NB4 (cell line): ENCODE measurements around the gene COPS6.

Source experiments
- DNase-seq: peaks from one replicate; pipeline ENCODE4 v3.0.0; 2010; ENCODE audit warnings: low read depth
- H3K4me3 ChIP-seq: one replicate; pipeline ENCODE4 v1.5.1; 2011; ENCODE audit warnings: mild to moderate bottlenecking, low read depth, low read length, moderate library complexity
- CTCF ChIP-seq: IDR thresholded peaks from one replicate; pipeline ENCODE4 v1.5.1; 2012; ENCODE audit warnings: low read depth, low read length
- MAX ChIP-seq: IDR thresholded peaks from 2 replicates; pipeline ENCODE4 v1.6.1; 2011; ENCODE audit warnings: low read depth, low read length
- MYC ChIP-seq: IDR thresholded peaks from 2 replicates; pipeline ENCODE4 v1.6.1; 2011; ENCODE audit warnings: low read depth, low read length
- POLR2A ChIP-seq: IDR thresholded peaks from 2 replicates; pipeline ENCODE4 v1.6.1; 2011; ENCODE audit warnings: mild to moderate bottlenecking; ENCODE audit not compliant: insufficient read length; ENCODE audit errors: extremely low read depth

COPS6 gene

GRCh38 chr7:100122568-100122967 lies 33.8 kb downstream of the COPS6 start:
- no peak overlapping the region for H3K4me3 ChIP-seq
- no peak for TF ChIP-seq MYC
- TF ChIP-seq POLR2A: no peak
- TF ChIP-seq CTCF: no peak
- TF ChIP-seq MAX: no peak
- DNase-seq: no peak

GRCh38 chr7:100124301-100125230 lies 35.8 kb downstream of the COPS6 start:
- no peak overlapping the region for H3K4me3 ChIP-seq
- TF ChIP-seq CTCF: no peak
- TF ChIP-seq MAX: no peak
- no peak for TF ChIP-seq POLR2A
- DNase-seq: no peak

- DNase-seq: no peak
- H3K4me3 ChIP-seq: peak overlapping the region; percentile 96
- TF ChIP-seq POLR2A (no peak), MYC (no peak), CTCF (no peak), MAX (no peak)
Measured at GRCh38 chr7:100126239-100126930, 37.6 kb downstream of the COPS6 start.

GRCh38 chr7:100126931-100127865 lies 38.4 kb downstream of the COPS6 start, which contains the start of gene MBLAC1:
TSS of gene MBLAC1 (plus strand) at chr7:100126967. CDS start at chr7:100127396, 429 bp downstream.
- peak within 1 kb of the TSS; percentile 96 for H3K4me3 ChIP-seq
- TF ChIP-seq MAX (peak; percentile 45), MYC (peak; percentile 48), CTCF (no peak), POLR2A (peak; percentile 90)
- peak; percentile 97 for DNase-seq

GRCh38 chr7:100127866-100128636 lies 39.3 kb downstream of the COPS6 start:
- DNase-seq: peak; percentile 57
- TF ChIP-seq MYC: no peak
- H3K4me3 ChIP-seq: peak overlapping the region; percentile 96
